ENCODE data around the gene HS2ST1. TPM values are rescaled to one million over a fixed set of nuclear protein-coding genes. Genes with fewer than 3 reads are reported as not detected.
"Not testable (repeated sequence)": the region's sequence is repeated elsewhere in the genome, so short reads cannot be mapped to it uniquely, and the experiment has no call there.

Gene HS2ST1
- total RNA-seq, 1 experiment from 2014 or later, result 30.1 TPM

DNA sequence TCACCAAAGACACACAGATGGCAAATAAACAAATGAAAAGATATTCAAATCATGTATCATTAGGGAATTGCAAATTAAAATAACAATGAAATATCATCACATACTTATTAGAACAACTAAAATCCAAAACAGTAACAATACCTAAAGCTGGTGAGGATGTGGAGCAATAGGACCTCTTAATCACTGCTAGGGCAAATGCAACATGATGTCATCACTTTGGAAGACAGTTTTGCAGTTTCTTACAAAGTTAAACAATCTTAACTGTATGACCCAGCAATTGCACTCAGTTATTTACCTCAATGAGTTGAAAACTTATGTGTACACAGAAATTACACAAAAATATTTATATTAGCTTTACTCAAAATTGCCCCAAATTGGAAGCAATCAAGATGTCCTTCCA is 47.8 kb upstream of the HS2ST1 start:
- TF ChIP-seq CBX3 (IDR thresholded peaks at IDR 0.05; ENCODE audit: low read depth) (no peak), SP1 (IDR thresholded peaks at IDR 0.05; ENCODE audit: low read depth) (no peak), ZFX (IDR thresholded peaks at IDR 0.05) (no peak), EZH2phosphoT487 (IDR thresholded peaks at IDR 0.05; ENCODE audit: borderline replicate concordance) (no peak), SIN3A (IDR thresholded peaks at IDR 0.05; ENCODE audit: low read depth) (no peak), POLR2AphosphoS5 (IDR thresholded peaks at IDR 0.05; ENCODE audit: low read depth, low read length) (no peak), JUND (IDR thresholded peaks at IDR 0.05) (no peak), RAD21 (IDR thresholded peaks at IDR 0.05; ENCODE audit: low read depth) (no peak), YY1 (IDR thresholded peaks at IDR 0.05; ENCODE audit: extremely low read depth, insufficient replicate concordance, low read depth, low read length) (no peak)
- TF ChIP-seq, protein P1, sequence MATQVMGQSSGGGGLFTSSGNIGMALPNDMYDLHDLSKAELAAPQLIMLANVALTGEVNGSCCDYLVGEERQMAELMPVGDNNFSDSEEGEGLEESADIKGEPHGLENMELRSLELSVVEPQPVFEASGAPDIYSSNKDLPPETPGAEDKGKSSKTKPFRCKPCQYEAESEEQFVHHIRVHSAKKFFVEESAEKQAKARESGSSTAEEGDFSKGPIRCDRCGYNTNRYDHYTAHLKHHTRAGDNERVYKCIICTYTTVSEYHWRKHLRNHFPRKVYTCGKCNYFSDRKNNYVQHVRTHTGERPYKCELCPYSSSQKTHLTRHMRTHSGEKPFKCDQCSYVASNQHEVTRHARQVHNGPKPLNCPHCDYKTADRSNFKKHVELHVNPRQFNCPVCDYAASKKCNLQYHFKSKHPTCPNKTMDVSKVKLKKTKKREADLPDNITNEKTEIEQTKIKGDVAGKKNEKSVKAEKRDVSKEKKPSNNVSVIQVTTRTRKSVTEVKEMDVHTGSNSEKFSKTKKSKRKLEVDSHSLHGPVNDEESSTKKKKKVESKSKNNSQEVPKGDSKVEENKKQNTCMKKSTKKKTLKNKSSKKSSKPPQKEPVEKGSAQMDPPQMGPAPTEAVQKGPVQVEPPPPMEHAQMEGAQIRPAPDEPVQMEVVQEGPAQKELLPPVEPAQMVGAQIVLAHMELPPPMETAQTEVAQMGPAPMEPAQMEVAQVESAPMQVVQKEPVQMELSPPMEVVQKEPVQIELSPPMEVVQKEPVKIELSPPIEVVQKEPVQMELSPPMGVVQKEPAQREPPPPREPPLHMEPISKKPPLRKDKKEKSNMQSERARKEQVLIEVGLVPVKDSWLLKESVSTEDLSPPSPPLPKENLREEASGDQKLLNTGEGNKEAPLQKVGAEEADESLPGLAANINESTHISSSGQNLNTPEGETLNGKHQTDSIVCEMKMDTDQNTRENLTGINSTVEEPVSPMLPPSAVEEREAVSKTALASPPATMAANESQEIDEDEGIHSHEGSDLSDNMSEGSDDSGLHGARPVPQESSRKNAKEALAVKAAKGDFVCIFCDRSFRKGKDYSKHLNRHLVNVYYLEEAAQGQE (IDR thresholded peaks at IDR 0.05; ENCODE audit: low read depth), result no peak
- TF ChIP-seq, protein P2, sequence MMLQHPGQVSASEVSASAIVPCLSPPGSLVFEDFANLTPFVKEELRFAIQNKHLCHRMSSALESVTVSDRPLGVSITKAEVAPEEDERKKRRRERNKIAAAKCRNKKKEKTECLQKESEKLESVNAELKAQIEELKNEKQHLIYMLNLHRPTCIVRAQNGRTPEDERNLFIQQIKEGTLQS (IDR thresholded peaks at IDR 0.05), result no peak
- no peak overlapping the region for H3K27ac ChIP-seq (ENCODE audit: low read depth, low read length)
- no peak overlapping the region for H3K4me2 ChIP-seq (ENCODE audit: low read length)
- ChIA-PET CTCF (no interaction called here), POLR2A (no interaction called here), RAD21 (ENCODE audit: low non-redundant PET in 1 of 2, low total read pairs in 2 of 2, uncharacterized antibody in 2 of 2, unreplicated experiment in 2 of 2) (no interaction called here)
- H3K36me3 ChIP-seq (ENCODE audit: control insufficient read depth in 1 of 2, insufficient read depth in 2 of 2, low read length in 2 of 2), result no peaks in the 10 kb centered on the region
- ATAC-seq (no peak), DNase-seq (ENCODE audit: low read depth, low spot score) (no peak)
- H4K20me1 ChIP-seq (ENCODE audit: insufficient read depth), result peaks cover 9% of the 10 kb centered on the region
- BruUV-seq (replicated peaks), result no TSS peak
- H3K4me3 ChIP-seq (replicated peaks in 1 of 2; ENCODE audit: low read depth in 1 of 2, low read length in 2 of 2), result no peak overlapping the region
- H3K9me3 ChIP-seq (ENCODE audit: control insufficient read depth in 1 of 2, insufficient read depth in 1 of 2, low read depth in 1 of 2, low read length in 2 of 2), result no peaks in the 10 kb centered on the region
- peaks cover 28% of the 10 kb centered on the region for H3K79me2 ChIP-seq (ENCODE audit: insufficient read depth, low read length)
- intact Hi-C loops (cut with micrococcal nuclease), result no loop called here
- no peaks in the 10 kb centered on the region for H3K4me1 ChIP-seq (ENCODE audit: control insufficient read depth in 1 of 2, insufficient read depth in 2 of 2, low read length in 2 of 2)
- no peak overlapping the region for H2AFZ ChIP-seq (ENCODE audit: low read depth, low read length, poor library complexity, severe bottlenecking)
- no peaks in the 10 kb centered on the region for H3K9me2 ChIP-seq (ENCODE audit: insufficient read depth)
- H3K27me3 ChIP-seq (ENCODE audit: insufficient read depth, low read length), result no peaks in the 10 kb centered on the region
- H3K9ac ChIP-seq (ENCODE audit: low read length), result no peak overlapping the region

DNA sequence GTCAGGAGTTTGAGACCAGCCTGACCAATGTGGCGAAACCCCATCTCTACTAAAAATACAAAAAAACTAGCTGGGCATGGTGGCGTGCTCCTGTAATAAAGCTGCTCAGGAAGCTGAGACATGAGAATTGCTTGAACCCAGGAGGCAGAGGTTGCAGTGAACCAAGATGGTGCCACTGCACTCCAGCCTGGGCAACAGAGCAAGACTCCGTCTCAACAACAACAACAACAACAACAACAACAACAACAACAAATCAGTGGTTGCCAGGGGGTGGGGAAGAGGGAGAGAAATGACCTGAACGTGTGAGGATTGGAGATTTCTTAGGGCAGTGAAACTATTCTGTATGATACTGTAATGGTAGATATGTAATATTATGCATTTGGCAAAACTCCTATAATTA is 47.2 kb upstream of the HS2ST1 start:
- H3K27ac ChIP-seq (ENCODE audit: low read depth, low read length); BruUV-seq (replicated peaks); H3K4me3 ChIP-seq (replicated peaks in 1 of 2; ENCODE audit: low read depth in 1 of 2, low read length in 2 of 2); H3K27me3 ChIP-seq (ENCODE audit: insufficient read depth, low read length); H2AFZ ChIP-seq (ENCODE audit: low read depth, low read length, poor library complexity, severe bottlenecking); H3K4me1 ChIP-seq (ENCODE audit: control insufficient read depth in 1 of 2, insufficient read depth in 2 of 2, low read length in 2 of 2); ATAC-seq; POLR2A ChIA-PET; CTCF ChIA-PET; RAD21 ChIA-PET (ENCODE audit: low non-redundant PET in 1 of 2, low total read pairs in 2 of 2, uncharacterized antibody in 2 of 2, unreplicated experiment in 2 of 2); H3K36me3 ChIP-seq (ENCODE audit: control insufficient read depth in 1 of 2, insufficient read depth in 2 of 2, low read length in 2 of 2); DNase-seq (ENCODE audit: low read depth, low spot score); H3K9me3 ChIP-seq (ENCODE audit: control insufficient read depth in 1 of 2, insufficient read depth in 1 of 2, low read depth in 1 of 2, low read length in 2 of 2); H3K9me2 ChIP-seq (ENCODE audit: insufficient read depth); intact Hi-C loops (cut with micrococcal nuclease); H4K20me1 ChIP-seq (ENCODE audit: insufficient read depth); H3K9ac ChIP-seq (ENCODE audit: low read length); H3K4me2 ChIP-seq (ENCODE audit: low read length): not testable (repeated sequence)
- H3K79me2 ChIP-seq (ENCODE audit: insufficient read depth, low read length), result peaks cover 33% of the 10 kb centered on the region

Measured in HCT116 (cell line).